GM19397 (cell line): ENCODE measurements around the gene ADAMTS7.
"Not testable (repeated sequence)": the region's sequence is repeated elsewhere in the genome, so short reads cannot be mapped to it uniquely, and the experiment has no call there.

Experiments used
- ATAC-seq: cut with Tn5 transposase; IDR thresholded peaks from one replicate; pipeline ENCODE4 v1.9.1; 2021; ENCODE audit warnings: mild to moderate bottlenecking, moderate library complexity; ENCODE audit not compliant: unreplicated experiment

ADAMTS7 gene

GRCh38 chr15:78830514-78831228 lies 19.4 kb upstream of the ADAMTS7 start:
- no peak for ATAC-seq

- ATAC-seq, result no peak
Measured at GRCh38 chr15:78828920-78829319, 17.7 kb upstream of the ADAMTS7 start.

GRCh38 chr15:78822514-78822913 lies 11.2 kb upstream of the ADAMTS7 start:
- no peak for ATAC-seq

GRCh38 chr15:78811825-78812183 lies 540 bp upstream of the ADAMTS7 start:
- ATAC-seq, result no peak

- ATAC-seq, result peak; percentile 18
Measured at GRCh38 chr15:78810362-78811123, 721 bp downstream of the ADAMTS7 start.

- ATAC-seq, result no peak
Measured at GRCh38 chr15:78810003-78810361, 1.3 kb downstream of the ADAMTS7 start.

- no peak for ATAC-seq
Measured at GRCh38 chr15:78808550-78808949, 2.7 kb downstream of the ADAMTS7 start.

GRCh38 chr15:78807359-78807758 lies 3.9 kb downstream of the ADAMTS7 start:
- ATAC-seq, result no peak

GRCh38 chr15:78804391-78804792 lies 6.9 kb downstream of the ADAMTS7 start:
- ATAC-seq, result no peak

- no peak for ATAC-seq
Measured at GRCh38 chr15:78800806-78801205, 10.5 kb downstream of the ADAMTS7 start.

GRCh38 chr15:78800189-78800588 lies 11.1 kb downstream of the ADAMTS7 start:
- no peak for ATAC-seq

GRCh38 chr15:78799102-78799501 lies 12.2 kb downstream of the ADAMTS7 start:
- ATAC-seq, result not testable (repeated sequence)

GRCh38 chr15:78798355-78798754 lies 12.9 kb downstream of the ADAMTS7 start:
- not testable (repeated sequence) for ATAC-seq

GRCh38 chr15:78797951-78798350 lies 13.3 kb downstream of the ADAMTS7 start:
- ATAC-seq, result no peak

GRCh38 chr15:78796510-78796909 lies 14.8 kb downstream of the ADAMTS7 start:
- no peak for ATAC-seq

GRCh38 chr15:78795043-78795442 lies 16.2 kb downstream of the ADAMTS7 start:
- ATAC-seq, result no peak

GRCh38 chr15:78794446-78794845 lies 16.8 kb downstream of the ADAMTS7 start:
- ATAC-seq, result not testable (repeated sequence)

GRCh38 chr15:78791357-78791756 lies 19.9 kb downstream of the ADAMTS7 start:
- no peak for ATAC-seq

GRCh38 chr15:78790027-78790426 lies 21.2 kb downstream of the ADAMTS7 start:
- ATAC-seq, result no peak

- no peak for ATAC-seq
Measured at GRCh38 chr15:78789615-78790014, 21.6 kb downstream of the ADAMTS7 start.

- ATAC-seq, result no peak
Measured at GRCh38 chr15:78788016-78788660, 23.1 kb downstream of the ADAMTS7 start.

GRCh38 chr15:78782402-78782801 lies 28.9 kb downstream of the ADAMTS7 start:
- ATAC-seq, result not testable (repeated sequence)
